Stimulated activated CD4-positive, alpha-beta T cell treated with anti-CD3 and anti-CD28 coated beads, TNF-alpha, amount 100 ng/mL, for 24 hours (primary cell): Measurements from ENCODE around the gene FZD10.

Experiments used
- DNase-seq, 3 experiments: peaks; one replicate each; pipeline ENCODE4 v3.0.0-alpha.2; 2020; ENCODE audit warnings: low read depth in 3 of 3

FZD10 gene

GRCh38 chr12:130179191-130179590 lies 16.9 kb downstream of the FZD10 start:
- DNase-seq, result no peak

- DNase-seq, result no peak
Observed at GRCh38 chr12:130179621-130180020, 17.4 kb downstream of the FZD10 start.

GRCh38 chr12:130181211-130181610 lies 18.9 kb downstream of the FZD10 start:
- DNase-seq, result no peak

- DNase-seq, result no peak
Observed at GRCh38 chr12:130183585-130184370, 21.5 kb downstream of the FZD10 start.

- no peak for DNase-seq
Observed at GRCh38 chr12:130184404-130185090, 22.3 kb downstream of the FZD10 start.

- DNase-seq, result no peak
Observed at GRCh38 chr12:130185455-130186391, 23.5 kb downstream of the FZD10 start.

- DNase-seq, result no peak
Observed at GRCh38 chr12:130186651-130187268, 24.5 kb downstream of the FZD10 start.

- no peak for DNase-seq
Observed at GRCh38 chr12:130192642-130193345, 30.5 kb downstream of the FZD10 start.

- no peak for DNase-seq
Observed at GRCh38 chr12:130194154-130194553, 31.9 kb downstream of the FZD10 start.

GRCh38 chr12:130195369-130195768 lies 33.1 kb downstream of the FZD10 start:
- DNase-seq, result no peak

- DNase-seq, result no peak
Observed at GRCh38 chr12:130195776-130196175, 33.5 kb downstream of the FZD10 start.

- DNase-seq, result no peak
Observed at GRCh38 chr12:130196827-130197226, 34.6 kb downstream of the FZD10 start.

- DNase-seq, result no peak
Observed at GRCh38 chr12:130198026-130198662, 35.9 kb downstream of the FZD10 start.

GRCh38 chr12:130198663-130199060 lies 36.4 kb downstream of the FZD10 start:
- DNase-seq, result no peak

GRCh38 chr12:130199581-130200390 lies 37.5 kb downstream of the FZD10 start:
- no peak for DNase-seq

GRCh38 chr12:130200445-130200844 lies 38.2 kb downstream of the FZD10 start:
- DNase-seq, result no peak

GRCh38 chr12:130201037-130201436 lies 38.8 kb downstream of the FZD10 start:
- no peak for DNase-seq

- no peak for DNase-seq
Observed at GRCh38 chr12:130202201-130202600, 39.9 kb downstream of the FZD10 start.

- DNase-seq, result no peak
Observed at GRCh38 chr12:130203151-130203550, 40.9 kb downstream of the FZD10 start.

GRCh38 chr12:130204541-130204953 lies 42.3 kb downstream of the FZD10 start:
- no peak for DNase-seq
